HepG2 (cell line): ENCODE data around the gene SORL1-AS1.
A peak's percentile ranks its signal among the peaks of the same experiment; 100 is the strongest.

Experiments
- HMG20A ChIP-seq: IDR thresholded peaks from 2 replicates; pipeline ENCODE4 v1.6.1; 2016; ENCODE audit warnings: borderline replicate concordance
- HOXA3 ChIP-seq: sonication (generic); formaldehyde crosslinking; IDR thresholded peaks from 2 replicates; pipeline ENCODE4 v1.5.0; 2020; ENCODE audit warnings: missing genetic modification reagents
- IKZF4 ChIP-seq: sonication (generic); formaldehyde crosslinking; IDR thresholded peaks from 2 replicates; pipeline ENCODE4 v1.5.1; 2020; ENCODE audit warnings: borderline replicate concordance, mild to moderate bottlenecking, low read depth, missing genetic modification reagents; ENCODE audit errors: not compliant biosample characterization
- JUN ChIP-seq: sonication (generic); formaldehyde crosslinking; IDR thresholded peaks from 2 replicates; pipeline ENCODE4 v1.4.0; 2020; ENCODE audit warnings: mild to moderate bottlenecking, missing genetic modification reagents
- MAZ ChIP-seq, 2 experiments: sonication (generic) in 1 of 2; formaldehyde crosslinking in 1 of 2; IDR thresholded peaks; 2 replicates each; pipeline versions ENCODE4 v1.5.0 to v1.6.1; 2012 to 2020; ENCODE audit warnings: low read depth in 2 of 2, mild to moderate bottlenecking in 2 of 2, borderline replicate concordance in 1 of 2, improper control_type of control experiment in 1 of 2, low read length in 1 of 2, missing genetic modification reagents in 1 of 2, moderate library complexity in 1 of 2
- MBD4 ChIP-seq: IDR thresholded peaks from 2 replicates; pipeline ENCODE4 v1.6.1; 2012; ENCODE audit warnings: low read length, inconsistent platforms, borderline replicate concordance
- RXRB ChIP-seq: IDR thresholded peaks from 2 replicates; pipeline ENCODE4 v1.6.1; 2016; ENCODE audit warnings: borderline replicate concordance, missing genetic modification reagents, missing compliant biosample characterization
- TCF12 ChIP-seq, 2 experiments: fragments of 450-650 bp in 1 of 2; sonication (generic) in 1 of 2; formaldehyde crosslinking in 1 of 2; IDR thresholded peaks; 2 replicates each; pipeline versions ENCODE4 v1.6.1 to v1.8.0; 2017 to 2022; ENCODE audit warnings: antibody characterized with exemption in 1 of 2, mild to moderate bottlenecking in 1 of 2, missing genetic modification reagents in 1 of 2, moderate library complexity in 1 of 2
- ZMYM4 ChIP-seq: sonication (generic); formaldehyde crosslinking; IDR thresholded peaks from 2 replicates; pipeline ENCODE4 v1.8.1; 2023; ENCODE audit warnings: mild to moderate bottlenecking, missing genetic modification reagents
- ZNF496 ChIP-seq: sonication (generic); formaldehyde crosslinking; IDR thresholded peaks from 2 replicates; pipeline ENCODE4 v1.8.1; 2023; ENCODE audit warnings: mild to moderate bottlenecking, moderate library complexity, missing genetic modification reagents; ENCODE audit not compliant: insufficient replicate concordance
- ZNF678 ChIP-seq: sonication (generic); formaldehyde crosslinking; IDR thresholded peaks from 2 replicates; pipeline ENCODE4 v1.4.0; 2020; ENCODE audit warnings: mild to moderate bottlenecking, missing genetic modification reagents
- ZNF816 ChIP-seq: sonication (generic); formaldehyde crosslinking; IDR thresholded peaks from 2 replicates; pipeline ENCODE4 v1.8.0; 2022; ENCODE audit warnings: missing genetic modification reagents, mild to moderate bottlenecking, borderline replicate concordance
- TF ChIP-seq, protein P1 (sequence below): sonication (generic); formaldehyde crosslinking; IDR thresholded peaks from 2 replicates; pipeline ENCODE4 v1.4.0; 2020; ENCODE audit warnings: mild to moderate bottlenecking, missing genetic modification reagents
- TF ChIP-seq, protein P2 (sequence below): IDR thresholded peaks from 2 replicates; pipeline ENCODE4 v1.6.1; 2016; ENCODE audit warnings: missing compliant biosample characterization, missing genetic modification reagents, borderline replicate concordance
- TF ChIP-seq, protein P3 (sequence below): sonication (generic); formaldehyde crosslinking; IDR thresholded peaks from 2 replicates; pipeline ENCODE4 v1.4.0; 2020; ENCODE audit warnings: missing genetic modification reagents

The SORL1-AS1 gene

DNA sequence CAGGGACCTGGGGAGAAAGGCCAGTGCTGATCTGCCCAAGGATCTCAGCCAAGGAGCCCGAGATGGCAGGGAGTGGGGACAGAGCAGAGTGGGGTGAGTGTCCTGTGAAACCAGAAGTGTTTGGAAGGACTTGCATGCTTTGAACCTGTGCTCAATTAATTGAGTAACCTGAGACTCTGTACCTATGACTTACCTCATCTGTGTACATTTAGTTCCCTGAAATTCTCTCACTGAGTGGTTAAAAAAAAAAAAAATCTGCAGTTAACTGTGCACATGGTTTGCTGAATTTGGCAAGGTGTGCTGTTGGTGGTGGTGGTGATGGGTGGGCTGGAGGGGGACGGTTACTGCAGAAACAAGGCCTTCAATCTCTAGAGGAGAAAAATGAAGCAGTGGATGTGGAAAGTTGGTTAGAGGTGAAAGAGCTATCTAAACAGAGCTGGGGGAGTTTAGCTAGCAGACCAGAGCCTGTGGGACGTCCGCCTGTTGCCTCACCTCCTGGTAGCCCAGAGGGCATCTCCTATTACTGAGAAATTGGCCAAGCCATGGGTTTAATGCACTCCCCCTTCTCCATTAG, 8.3 kb upstream of the SORL1-AS1 start (continued):
- TF ChIP-seq, protein P1, sequence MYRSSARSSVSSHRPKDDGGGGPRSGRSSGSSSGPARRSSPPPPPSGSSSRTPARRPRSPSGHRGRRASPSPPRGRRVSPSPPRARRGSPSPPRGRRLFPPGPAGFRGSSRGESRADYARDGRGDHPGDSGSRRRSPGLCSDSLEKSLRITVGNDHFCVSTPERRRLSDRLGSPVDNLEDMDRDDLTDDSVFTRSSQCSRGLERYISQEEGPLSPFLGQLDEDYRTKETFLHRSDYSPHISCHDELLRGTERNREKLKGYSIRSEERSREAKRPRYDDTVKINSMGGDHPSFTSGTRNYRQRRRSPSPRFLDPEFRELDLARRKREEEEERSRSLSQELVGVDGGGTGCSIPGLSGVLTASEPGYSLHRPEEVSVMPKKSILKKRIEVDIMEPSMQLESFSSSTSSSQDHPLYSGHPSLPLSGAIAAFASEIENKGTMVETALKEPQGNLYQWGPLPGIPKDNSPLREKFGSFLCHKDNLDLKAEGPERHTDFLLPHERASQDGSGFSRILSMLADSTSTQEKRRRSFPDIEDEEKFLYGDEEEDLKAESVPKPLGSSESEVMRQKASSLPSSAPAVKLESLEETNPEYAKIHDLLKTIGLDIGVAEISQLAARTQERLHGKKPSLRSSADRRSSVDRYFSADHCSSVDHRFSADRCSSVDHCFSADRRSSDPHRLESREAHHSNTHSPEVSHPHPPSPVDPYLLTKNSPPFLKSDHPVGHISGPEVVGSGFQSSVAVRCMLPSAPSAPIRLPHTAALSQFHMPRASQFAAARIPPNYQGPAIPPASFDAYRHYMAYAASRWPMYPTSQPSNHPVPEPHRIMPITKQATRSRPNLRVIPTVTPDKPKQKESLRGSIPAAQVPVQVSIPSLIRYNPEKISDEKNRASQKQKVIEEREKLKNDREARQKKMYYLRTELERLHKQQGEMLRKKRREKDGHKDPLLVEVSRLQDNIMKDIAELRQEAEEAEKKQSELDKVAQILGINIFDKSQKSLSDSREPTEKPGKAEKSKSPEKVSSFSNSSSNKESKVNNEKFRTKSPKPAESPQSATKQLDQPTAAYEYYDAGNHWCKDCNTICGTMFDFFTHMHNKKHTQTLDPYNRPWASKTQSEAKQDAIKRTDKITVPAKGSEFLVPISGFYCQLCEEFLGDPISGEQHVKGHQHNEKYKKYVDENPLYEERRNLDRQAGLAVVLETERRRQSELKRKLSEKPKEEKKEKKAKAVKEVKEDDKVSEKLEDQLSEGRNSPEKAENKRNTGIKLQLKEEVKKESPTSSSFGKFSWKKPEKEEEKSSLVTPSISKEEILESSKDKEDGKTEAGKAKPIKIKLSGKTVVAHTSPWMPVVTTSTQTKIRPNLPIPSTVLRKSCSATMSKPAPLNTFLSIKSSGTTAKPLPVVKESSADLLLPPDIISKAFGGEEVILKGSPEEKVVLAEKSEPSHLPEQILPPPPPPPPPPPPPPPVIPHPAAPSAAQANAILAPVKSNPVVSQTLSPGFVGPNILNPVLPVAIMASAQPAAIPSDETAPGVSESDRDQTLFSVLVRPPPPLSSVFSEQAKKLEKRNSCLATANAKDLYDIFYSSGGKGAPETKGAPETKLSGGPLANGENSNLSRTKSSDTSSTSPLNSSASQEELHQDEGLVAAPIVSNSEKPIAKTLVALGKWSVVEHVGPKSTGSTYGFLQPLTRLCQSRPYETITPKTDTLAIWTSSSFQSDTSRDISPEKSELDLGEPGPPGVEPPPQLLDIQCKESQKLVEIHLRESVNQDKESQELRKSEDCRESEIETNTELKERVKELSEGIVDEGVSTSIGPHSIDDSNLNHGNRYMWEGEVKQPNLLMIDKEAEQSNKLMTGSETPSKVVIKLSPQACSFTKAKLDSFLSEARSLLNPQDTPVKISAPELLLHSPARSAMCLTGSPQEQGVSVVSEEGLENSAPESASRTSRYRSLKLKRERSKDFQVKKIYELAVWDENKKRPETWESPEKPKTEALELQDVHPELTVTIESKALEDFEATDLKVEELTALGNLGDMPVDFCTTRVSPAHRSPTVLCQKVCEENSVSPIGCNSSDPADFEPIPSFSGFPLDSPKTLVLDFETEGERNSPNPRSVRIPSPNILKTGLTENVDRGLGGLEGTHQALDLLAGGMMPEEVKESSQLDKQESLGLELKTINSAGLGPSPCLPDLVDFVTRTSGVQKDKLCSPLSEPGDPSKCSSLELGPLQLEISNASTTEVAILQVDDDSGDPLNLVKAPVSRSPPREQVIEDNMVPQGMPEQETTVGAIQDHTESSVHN (CRISPR knock-in tag) = no peak
- TF ChIP-seq, protein P2, sequence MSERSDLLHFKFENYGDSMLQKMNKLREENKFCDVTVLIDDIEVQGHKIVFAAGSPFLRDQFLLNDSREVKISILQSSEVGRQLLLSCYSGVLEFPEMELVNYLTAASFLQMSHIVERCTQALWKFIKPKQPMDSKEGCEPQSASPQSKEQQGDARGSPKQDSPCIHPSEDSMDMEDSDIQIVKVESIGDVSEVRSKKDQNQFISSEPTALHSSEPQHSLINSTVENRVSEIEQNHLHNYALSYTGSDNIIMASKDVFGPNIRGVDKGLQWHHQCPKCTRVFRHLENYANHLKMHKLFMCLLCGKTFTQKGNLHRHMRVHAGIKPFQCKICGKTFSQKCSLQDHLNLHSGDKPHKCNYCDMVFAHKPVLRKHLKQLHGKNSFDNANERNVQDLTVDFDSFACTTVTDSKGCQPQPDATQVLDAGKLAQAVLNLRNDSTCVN (CRISPR knock-in tag) = no peak
- TF ChIP-seq ZNF816 (CRISPR knock-in tag) = no peak
- TF ChIP-seq ZNF496 (CRISPR knock-in tag) = no peak
- TF ChIP-seq TCF12 (IDR thresholded peaks at IDR 0.05) = no peak
- peak; percentile 74; the same call in 1 of the 2 replicates for TF ChIP-seq TCF12 (CRISPR knock-in tag; IDR thresholded peaks at IDR 0.05)
- no peak for TF ChIP-seq HOXA3 (CRISPR knock-in tag)
- no peak for TF ChIP-seq ZNF678 (CRISPR knock-in tag)
- TF ChIP-seq ZMYM4 = peak; percentile 38; the same call in 1 of the 2 replicates
- no peak for TF ChIP-seq MBD4
- peak; percentile 82; the same call in 1 of the 2 replicates for TF ChIP-seq JUN (CRISPR knock-in tag)
- no peak; the same call in 1 of the 2 replicates for TF ChIP-seq RXRB (CRISPR knock-in tag)
- no peak for TF ChIP-seq MAZ (IDR thresholded peaks at IDR 0.05; ENCODE audit: borderline replicate concordance, low read depth, low read length)
- no peak for TF ChIP-seq MAZ (CRISPR knock-in tag; IDR thresholded peaks at IDR 0.05; ENCODE audit: low read depth)
- TF ChIP-seq IKZF4 (CRISPR knock-in tag) = no peak
- TF ChIP-seq, protein P3, sequence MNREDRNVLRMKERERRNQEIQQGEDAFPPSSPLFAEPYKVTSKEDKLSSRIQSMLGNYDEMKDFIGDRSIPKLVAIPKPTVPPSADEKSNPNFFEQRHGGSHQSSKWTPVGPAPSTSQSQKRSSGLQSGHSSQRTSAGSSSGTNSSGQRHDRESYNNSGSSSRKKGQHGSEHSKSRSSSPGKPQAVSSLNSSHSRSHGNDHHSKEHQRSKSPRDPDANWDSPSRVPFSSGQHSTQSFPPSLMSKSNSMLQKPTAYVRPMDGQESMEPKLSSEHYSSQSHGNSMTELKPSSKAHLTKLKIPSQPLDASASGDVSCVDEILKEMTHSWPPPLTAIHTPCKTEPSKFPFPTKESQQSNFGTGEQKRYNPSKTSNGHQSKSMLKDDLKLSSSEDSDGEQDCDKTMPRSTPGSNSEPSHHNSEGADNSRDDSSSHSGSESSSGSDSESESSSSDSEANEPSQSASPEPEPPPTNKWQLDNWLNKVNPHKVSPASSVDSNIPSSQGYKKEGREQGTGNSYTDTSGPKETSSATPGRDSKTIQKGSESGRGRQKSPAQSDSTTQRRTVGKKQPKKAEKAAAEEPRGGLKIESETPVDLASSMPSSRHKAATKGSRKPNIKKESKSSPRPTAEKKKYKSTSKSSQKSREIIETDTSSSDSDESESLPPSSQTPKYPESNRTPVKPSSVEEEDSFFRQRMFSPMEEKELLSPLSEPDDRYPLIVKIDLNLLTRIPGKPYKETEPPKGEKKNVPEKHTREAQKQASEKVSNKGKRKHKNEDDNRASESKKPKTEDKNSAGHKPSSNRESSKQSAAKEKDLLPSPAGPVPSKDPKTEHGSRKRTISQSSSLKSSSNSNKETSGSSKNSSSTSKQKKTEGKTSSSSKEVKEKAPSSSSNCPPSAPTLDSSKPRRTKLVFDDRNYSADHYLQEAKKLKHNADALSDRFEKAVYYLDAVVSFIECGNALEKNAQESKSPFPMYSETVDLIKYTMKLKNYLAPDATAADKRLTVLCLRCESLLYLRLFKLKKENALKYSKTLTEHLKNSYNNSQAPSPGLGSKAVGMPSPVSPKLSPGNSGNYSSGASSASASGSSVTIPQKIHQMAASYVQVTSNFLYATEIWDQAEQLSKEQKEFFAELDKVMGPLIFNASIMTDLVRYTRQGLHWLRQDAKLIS (CRISPR knock-in tag) = no peak
- peak; percentile 46; the same call in 1 of the 2 replicates for TF ChIP-seq HMG20A (CRISPR knock-in tag)
